HPDE6-E6E7 (cell line): ENCODE data around the gene CLASP2.
"Not testable (repeated sequence)": the region's sequence is repeated elsewhere in the genome, so short reads cannot be mapped to it uniquely, and the experiment has no call there.

Source experiments
- DNase-seq: peaks from one replicate; pipeline ENCODE4 v3.0.0; 2011; ENCODE audit warnings: missing footprints; ENCODE audit errors: extremely low spot score

Gene CLASP2

DNA sequence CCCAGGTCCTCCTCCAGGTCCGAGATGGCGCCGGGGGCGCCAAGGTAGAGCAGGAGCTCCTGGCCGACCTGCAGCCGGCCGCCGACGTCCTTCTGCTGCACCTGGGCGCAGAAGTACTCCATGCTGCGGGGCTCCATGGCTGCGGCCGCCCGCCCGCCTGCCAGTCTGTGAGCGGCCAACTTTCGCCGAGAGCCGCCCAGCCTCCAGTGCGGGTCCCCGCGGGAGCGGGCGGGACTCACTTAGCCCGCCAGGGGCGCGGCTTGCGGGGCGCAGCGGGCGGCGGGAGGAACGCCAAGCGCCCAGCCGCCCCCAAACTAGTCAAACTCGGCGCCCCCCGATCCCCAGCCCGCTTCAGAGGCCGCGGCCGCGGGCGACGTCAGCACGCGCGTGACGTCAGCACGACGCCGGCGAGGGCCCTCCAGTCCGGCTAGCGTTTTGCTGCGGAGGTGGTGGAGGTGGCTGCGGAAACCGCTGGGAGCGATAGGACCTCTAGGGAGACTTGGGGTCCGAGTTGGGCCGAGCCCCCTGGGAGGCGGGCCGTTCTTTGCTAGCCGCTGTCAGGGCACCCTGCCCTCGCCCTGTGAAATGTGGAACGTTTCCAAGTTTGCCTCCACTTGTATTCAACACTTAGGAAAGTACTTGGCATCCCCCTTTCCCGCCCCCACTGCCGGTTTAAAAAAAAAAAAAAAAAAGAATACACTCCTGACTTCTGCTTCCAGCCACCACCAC lies at the start of gene CLASP2:
TSS of gene CLASP2 (minus strand) at position 389 of the 729 bp plus-strand sequence. CDS start at position 137, 252 bp downstream.
- DNase-seq: peak; percentile 32

DNA sequence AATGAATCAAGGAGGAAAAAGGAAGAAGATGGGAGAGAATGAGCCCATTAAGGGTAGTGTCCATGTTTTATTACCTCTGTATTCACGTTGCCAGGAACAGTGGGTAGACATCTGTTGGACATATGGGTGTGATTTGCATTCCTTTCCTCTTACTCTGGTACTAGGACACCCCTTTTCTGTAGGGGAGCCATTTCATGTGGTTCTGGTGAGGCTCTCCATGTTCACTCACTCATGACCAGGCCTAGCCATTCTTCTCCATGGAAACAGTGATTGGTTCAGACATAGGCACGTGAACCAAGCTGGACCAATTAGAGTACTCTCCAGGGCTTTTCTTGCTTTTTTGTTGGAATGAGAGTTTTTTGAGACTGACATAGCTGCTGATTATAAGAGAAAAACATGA lies 40.8 kb upstream of the CLASP2 start:
- no peak for DNase-seq

DNA sequence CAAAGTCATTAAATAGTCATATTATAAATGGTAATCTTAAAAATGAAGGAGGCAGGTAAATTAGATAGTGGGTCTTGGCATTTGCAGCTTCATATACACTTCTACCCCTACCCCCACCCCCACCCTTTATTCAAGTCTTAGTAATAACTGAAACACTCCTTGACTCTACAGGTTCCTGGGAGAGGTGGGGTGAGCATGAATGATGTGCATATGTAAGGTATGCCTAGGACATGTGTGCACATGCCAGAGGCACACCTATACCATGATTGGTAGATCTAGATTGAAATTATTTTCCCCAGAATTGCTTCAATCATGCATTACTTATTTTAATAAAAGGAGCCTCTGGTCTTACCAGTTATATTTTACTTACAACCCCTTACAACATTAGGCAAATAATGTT lies 40.2 kb upstream of the CLASP2 start:
- peak; percentile 17 for DNase-seq

DNA sequence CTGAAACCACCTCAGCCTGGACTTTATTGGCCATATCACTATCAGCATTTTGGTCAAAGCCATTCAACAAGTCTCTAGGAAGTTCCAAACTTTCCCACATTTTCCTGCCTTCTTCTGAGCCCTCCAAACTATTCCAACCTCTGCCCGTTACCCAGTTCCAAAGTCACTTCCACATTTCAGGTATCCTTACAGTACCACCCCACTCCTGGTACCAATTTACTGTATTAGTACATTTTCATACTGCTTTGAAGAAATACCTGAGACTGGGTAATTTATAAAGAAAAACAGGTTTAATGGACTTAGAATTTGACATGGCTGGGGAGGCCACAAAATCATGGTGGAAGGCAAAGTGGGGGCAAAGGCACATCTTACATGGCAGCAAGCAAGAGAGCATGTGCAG lies 36.3 kb upstream of the CLASP2 start:
- DNase-seq: not testable (repeated sequence)

DNA sequence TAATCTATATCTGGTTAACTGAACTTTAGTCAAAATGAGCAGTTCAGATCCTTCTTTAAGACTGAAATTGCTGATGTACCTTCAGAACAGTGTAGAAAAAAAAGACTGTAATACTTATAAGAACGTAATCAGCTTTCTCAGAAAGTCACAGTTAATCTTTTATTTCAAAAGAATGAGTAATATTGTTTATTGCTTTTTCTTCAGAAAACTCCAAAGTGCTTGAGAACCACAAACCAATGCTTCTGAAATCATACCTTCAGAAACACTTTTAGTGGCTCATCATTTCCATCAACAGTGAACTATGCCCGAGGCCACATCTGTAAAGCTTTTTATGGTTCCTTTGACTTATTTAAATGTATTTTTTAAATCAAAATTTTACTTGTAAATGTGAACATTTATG lies 33.3 kb upstream of the CLASP2 start:
- no peak for DNase-seq

DNA sequence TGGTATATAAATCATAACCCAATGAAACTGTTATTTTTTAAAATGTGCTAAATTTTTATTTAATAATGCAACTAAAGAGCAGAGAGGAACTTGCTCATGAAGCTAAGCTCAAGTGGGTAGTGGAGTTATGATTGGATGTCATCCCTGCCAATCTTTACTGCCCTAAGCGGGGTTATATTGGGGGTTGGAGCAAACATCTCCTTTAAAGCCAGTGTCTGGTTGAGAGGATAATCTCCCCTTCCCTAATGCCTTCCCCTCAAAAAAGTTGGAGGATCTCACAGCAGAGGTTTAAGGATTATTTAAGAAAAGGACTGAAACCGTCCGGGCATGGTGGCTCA lies 32.1 kb upstream of the CLASP2 start:
- no peak for DNase-seq

DNA sequence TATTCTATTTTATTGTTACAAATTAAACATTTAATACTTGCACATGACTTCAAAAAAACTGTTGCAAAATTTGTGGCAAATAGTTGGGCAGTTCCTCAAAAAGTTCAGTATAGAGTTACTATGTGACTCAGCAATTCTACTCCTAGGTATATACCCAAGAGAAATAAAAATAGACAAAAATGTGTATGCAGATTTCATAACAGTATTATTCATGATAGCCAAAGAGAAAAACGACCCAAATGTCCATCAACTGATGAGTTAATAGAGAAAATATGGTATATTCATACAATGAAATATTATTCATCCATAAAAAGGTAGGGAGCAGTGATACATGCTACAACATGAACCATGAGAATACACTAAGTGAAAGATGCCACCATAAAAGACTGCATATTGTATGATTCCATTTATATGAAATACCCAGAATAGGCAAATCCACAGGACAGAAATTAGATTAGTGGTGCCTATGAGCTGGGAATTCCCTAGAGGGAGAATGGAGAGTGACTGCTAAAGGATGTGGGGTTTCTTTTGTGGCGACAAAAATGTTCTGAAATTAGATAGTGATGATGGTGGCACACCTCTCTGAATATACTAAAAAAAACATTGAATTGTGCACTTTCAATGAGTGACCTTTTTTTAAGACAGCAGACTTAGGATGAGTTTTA lies 31.6 kb upstream of the CLASP2 start:
- DNase-seq: no peak

DNA sequence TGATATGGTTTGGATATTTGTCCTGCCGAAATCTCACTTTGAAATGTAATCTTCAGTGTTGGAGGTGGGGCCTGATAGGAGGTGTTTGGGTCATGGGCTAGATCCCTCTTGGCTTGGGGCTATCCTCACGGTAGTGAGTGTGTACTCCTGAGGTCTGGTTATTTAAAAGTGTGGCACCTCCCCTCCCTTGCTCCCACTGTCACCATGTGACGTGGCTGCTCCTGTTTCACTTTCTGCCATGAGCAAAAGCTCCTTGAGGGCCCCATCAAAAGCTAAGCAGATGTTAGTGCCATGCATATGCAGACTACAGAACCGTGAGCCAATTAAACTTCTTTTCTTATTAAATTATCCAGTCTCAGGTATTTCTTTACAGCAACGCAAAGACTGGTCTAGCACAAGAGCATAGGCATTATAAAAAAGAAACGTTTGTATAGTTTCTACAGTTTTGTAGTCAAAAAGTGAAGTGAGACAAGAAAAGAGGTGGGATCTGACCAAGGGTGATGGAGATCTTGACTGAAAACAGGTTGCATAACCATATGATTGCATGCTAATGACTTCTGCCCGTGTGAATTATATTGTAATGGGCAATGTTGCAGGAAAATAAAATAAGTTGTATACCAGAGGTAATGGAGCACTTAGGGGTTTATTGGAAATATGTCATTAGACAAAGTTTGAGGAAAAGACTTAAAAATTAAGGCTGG lies 28.5 kb upstream of the CLASP2 start:
- no peak for DNase-seq

DNA sequence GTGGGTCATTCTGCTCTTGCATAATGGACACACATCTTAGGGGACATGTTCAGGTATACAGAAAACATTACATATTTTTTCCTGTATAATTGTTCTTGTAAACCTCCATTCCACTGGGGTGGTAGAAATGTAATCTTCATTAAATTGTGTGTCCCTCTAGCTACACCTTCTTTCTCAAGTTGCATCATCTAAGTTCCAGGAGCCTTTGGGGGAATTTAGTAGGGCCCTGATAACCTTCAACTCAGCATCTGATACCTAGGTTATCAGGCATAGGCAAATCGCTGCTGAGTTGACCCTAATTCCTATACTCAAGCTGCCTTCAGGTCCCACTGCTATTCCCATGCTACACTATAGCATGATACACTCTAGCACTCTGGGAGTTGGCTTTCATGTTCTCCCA lies 19.1 kb upstream of the CLASP2 start:
- no peak for DNase-seq

DNA sequence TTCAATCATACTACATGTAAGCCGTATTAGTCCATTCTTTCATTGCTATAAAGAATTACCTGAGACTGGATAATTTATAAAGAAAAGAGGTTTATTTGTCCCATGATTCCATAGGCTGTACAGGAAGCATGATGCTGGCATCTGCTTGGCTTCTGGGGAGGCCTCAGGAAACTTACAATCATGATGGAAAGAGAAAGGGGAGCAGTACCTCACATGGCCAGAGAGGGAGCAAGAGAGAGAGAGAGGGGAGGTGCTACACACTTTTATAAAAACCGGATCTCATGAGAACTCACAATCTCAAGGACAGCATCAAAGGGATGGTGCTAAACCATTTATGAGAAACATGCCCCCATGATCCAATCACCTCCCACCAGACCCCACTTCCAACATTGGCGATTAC lies 14.3 kb upstream of the CLASP2 start:
- DNase-seq: no peak

DNA sequence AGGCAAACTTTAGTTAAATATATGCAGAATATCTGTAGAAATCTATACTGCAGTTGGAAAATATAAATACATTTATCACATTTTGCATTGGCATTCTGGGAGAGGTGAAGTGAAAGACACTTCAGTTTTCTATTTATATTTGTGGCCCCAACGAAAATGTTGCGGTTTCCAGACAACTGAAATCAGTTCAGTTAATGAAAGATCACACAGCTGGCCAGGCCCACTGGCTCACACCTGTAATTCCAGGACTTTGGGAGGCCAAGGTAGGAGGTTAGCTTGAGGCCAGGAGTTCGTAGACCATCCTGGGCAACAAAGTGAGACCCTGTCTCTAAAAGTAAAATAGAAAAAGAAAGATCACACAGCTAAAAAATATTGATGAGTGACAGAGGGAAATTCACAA lies 11.9 kb upstream of the CLASP2 start:
- DNase-seq: no peak

DNA sequence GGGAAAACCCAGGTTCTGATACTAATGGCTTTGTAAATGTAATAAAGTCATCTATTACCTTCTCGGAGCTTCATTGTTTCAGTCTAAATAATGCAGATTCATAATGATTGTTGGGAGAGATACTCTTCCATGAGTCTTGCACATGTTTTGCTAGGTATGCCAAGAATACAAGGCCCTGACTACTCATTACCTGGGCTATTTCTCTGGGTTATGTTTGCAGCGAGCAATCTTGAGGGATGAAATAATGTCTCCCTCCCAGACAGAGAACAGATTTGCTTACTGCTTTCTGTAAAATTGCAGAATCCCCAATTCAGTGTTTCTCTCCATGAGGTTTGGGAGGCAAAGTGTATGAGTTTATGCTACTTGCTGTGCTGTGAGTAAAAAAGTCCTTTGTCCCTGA lies 6.2 kb upstream of the CLASP2 start:
- DNase-seq: no peak

DNA sequence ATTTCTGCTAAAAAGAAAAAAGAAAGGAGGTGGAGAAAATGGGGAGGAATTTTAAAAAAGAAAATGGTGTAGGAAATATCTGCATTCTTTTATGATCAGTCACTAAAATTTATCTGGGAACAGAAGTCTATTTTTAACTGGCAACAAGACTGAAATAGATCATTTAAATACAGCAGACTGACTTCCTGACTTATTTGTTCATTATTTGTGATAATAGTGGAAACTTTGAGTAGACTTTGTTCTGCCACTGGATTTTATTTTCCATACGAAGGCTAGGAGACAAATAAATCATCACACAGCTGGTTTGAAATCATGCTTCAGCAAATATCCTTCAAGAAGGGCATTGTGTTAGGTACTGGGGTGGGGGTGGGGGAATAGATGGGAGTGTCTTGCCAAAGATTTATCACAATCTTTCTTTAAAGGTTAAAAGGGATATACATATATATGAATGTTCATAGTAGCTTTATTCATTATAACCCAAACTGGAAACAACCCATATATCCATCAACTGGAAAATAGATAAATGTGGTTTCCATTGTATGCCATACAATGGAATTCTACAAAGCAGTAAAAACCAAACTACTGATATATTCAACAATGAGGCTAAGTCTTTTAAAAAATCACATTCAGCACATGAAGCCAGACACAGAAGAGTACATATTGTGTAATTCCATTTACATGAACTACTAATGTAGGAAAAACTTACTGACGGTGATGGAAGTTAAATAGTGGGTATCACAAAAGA lies 4.7 kb upstream of the CLASP2 start:
- no peak for DNase-seq

DNA sequence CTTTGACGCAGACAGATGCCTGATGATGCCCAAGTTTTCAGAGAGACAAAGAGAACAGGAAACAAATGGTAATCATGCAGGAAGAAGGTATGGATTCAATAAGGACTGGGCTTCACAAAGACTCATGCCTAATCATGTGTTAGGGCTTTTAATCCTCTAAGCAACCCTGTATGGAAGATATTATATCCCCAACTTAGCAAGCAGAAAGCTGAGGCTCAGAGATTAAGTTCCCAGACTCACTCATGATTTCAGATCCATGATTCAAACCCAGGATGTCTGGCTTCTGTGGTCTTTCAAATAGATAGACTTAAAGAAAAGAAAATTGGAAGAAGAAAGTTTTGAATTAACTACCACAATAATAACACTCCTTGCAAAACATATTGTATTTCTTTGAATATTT lies 4.1 kb upstream of the CLASP2 start:
- no peak for DNase-seq

DNA sequence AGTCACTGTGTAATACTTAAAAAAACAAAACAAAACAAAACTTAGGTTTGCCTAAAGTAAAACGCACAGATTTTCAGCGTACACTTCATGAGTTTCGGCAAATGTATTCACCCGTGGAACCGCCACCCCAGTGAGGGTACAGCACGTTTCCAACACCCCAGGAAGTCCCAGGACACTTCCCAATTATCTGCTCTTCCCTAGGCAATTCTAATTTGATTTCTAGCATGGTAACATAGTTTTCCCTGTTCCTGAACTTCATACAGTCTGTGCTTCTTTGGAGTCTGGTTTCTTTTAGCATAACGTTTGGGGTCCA lies 497 bp upstream of the CLASP2 start:
- DNase-seq: no peak

DNA sequence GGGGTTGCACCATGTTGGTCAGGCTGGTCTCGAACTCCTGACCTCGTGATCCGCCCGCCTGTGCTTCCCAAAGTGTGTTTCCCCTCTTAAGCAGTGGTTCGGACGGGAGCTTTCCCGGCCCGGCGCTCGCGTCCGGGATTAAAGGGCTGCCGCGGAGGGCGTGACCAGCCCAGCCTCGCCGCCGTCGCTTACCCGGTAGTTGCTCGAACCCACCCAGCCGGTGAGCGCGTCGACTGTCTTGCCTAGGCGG lies 513 bp downstream of the CLASP2 start:
- DNase-seq: no peak

DNA sequence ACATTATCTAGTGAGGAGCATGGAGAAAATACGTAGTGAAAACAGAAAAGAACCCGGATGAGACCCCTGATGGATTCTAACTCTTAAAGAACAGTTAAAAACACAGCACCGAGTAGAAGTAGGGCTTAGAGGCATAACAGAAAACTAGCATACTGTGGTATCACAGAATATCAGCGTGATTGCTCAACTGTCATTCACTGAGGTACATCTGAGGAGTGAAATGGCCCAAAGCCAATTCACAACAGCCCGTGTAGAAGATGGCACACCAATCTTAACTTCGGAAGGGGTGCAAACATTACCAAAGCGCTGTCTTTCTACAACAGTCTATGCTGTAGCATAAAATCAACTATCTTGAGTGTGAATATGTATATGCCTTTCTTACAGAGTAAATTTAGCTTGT lies 1.8 kb downstream of the CLASP2 start:
- DNase-seq: no peak

DNA sequence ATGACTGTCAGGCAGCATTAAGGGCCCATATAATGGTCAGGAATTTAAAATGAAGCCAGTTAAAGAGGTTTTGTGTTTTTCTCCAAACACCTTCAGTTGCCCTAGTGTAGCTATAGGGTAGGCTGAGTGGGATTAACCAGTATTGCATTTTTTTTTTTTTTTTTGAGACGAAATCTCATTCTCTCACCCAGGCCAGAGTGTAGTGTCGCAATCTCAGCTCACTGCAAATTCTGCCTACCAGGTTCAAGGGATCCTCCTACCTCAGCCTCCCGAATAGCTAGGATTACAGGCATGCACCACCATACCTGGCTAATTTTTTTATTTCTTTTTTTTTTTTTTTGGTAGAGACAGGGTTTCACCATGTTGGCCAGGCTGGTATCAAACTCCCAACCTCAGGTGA lies 7.0 kb downstream of the CLASP2 start:
- DNase-seq: no peak

DNA sequence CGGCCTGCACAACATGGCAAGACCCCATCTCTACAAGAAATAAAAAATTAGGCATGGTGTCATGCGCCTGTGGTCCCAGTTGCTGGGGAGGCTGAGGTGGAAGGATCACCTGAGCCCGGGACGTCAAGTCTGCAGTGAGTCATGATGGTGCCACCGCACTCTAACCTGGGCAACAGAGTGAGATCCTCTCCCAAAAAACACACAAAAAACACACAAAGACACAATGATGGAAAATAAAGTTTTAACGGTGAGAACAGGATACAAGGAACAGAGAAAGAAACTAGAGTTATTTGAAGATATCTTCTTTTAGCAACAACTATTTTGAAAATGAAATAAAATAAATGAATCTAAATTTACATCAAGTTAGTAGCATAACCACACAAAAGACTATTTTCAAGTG lies 12.0 kb downstream of the CLASP2 start:
- DNase-seq: no peak

DNA sequence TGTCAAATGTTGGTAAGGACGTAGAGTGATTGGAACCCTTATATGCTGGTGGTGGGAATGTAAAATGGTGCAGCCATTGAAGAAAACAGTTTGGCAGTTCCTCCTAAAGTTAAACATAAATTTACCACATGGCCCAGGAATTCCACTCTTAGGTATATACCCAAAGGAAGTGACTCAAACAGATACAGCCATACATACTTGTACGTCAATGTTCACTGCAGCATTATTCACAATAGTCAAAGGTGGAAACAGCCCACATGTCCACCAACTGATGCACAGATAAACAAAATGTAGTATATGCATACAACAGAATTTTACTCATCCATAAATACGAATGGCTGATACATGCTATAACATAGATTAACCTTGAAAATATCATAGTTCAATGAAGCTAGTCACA lies 13.2 kb downstream of the CLASP2 start:
- DNase-seq: no peak

DNA sequence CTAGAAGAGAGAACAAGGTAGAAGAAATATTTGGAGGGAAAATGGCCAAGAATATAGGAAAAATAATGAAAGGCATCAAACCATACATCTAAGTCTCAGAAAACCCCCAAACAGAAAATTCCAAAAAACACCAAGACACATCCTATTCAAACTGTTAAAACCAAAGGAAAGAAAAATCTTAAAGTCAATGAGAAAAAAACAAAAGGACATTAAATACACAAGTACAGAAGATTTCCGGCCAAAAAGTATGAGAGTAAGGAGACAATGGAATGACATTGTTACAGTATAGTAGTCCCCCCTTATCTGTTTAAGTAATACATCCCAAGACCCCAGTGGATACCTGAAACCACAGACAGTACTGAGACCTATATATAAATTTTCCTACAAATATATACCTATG lies 18.8 kb downstream of the CLASP2 start:
- DNase-seq: no peak

DNA sequence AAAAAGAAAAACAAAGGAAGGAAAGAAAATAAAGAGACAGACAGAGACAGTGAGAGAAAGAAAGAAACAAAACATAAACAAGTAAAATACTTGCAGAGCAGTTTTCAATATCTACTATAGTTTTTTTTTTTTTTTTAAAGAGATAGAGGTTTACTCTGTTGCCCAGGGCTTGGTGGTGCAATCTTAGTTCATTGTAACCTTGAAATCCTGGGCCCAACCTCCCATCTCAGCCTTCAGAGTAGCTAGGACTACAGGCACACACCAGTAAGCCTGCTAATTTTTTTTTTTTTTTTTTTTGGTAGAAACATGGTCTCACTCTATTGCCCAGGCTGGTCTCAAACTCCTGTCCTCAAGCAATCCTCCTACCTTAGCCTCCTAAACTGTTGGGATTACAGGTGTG lies 23.1 kb downstream of the CLASP2 start:
- no peak for DNase-seq

DNA sequence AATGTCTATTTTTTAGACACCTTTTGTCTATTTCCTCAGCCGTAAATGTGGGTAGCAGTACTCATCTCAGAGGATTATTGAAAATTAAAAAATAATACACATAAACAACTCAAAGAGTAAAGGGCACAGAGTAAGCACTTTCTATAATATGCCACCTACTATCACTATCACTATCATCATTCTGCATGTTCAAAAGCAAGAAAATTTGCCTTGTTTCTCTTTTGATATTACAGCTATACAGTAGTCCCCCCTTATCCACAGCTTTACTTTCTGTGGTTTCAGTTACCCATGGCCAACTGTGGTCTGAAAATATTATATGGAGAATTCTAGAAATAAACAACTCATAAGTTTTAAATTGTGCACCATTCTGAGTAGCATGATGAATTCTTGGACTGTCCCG lies 27.7 kb downstream of the CLASP2 start:
- no peak for DNase-seq
